Type B pancreatic cell (in vitro differentiated cells): Measurements from ENCODE around the gene ELOF1. TPM values are rescaled to one million over a fixed set of nuclear protein-coding genes. Genes with fewer than 3 reads are reported as not detected.

ENCODE experiments used
- DNase-seq: peaks from one replicate; pipeline ENCODE4 v3.0.0; 2021; ENCODE audit warnings: mixed read lengths; ENCODE audit not compliant: unreplicated experiment; ENCODE audit errors: extremely low spot score
- H3K27ac Mint-ChIP-seq: 2 replicates; pipeline ENCODE4 v1.8.0; 2021; ENCODE audit warnings: mild to moderate bottlenecking, mixed read lengths
- H3K27me3 Mint-ChIP-seq: 2 replicates; pipeline ENCODE4 v1.8.0; 2021; ENCODE audit warnings: mixed read lengths
- H3K36me3 Mint-ChIP-seq: 2 replicates; pipeline ENCODE4 v1.8.0; 2021; ENCODE audit warnings: mixed read lengths
- H3K4me1 Mint-ChIP-seq: one replicate; pipeline ENCODE4 v1.8.0; 2021; ENCODE audit warnings: mixed read lengths; ENCODE audit not compliant: unreplicated experiment
- H3K4me3 Mint-ChIP-seq: 2 replicates; pipeline ENCODE4 v1.8.0; 2021; ENCODE audit warnings: mild to moderate bottlenecking, mixed read lengths
- H3K9me3 Mint-ChIP-seq: 2 replicates; pipeline ENCODE4 v1.8.0; 2021; ENCODE audit warnings: mixed read lengths
- CTCF ChIP-seq: fragments of 200-600 bp; sonication (generic); conservative IDR thresholded peaks from 2 replicates; pipeline ENCODE4 v1.5.0; 2021; ENCODE audit warnings: antibody characterized with exemption, mild to moderate bottlenecking
- total RNA-seq: library from RNA; stranded (reverse); gene quantifications from 2 replicates; pipeline ENCODE4 v1.2.1, GENCODE V29; 2021; ENCODE audit warnings: low replicate concordance

Gene ELOF1
- total RNA-seq, 1 donor from 2014 or later = 57.1 TPM

- Mint-ChIP-seq H3K4me3 (no peak overlapping the region), H3K27ac (no peak overlapping the region), H3K4me1 (peaks cover 8% of the 10 kb centered on the region), H3K27me3 (peaks cover 6% of the 10 kb centered on the region), H3K9me3 (no peaks in the 10 kb centered on the region), H3K36me3 (no peaks in the 10 kb centered on the region)
- TF ChIP-seq CTCF = no peak
- DNase-seq = no peak
Observed at GRCh38 chr19:11586331-11586730, 27.3 kb upstream of the ELOF1 start.

GRCh38 chr19:11581740-11582139 is 22.7 kb upstream of the ELOF1 start:
- TF ChIP-seq CTCF = no peak
- DNase-seq = no peak
- no peaks in the 10 kb centered on the region for H3K36me3 Mint-ChIP-seq
- H3K4me3 Mint-ChIP-seq = no peak overlapping the region
- H3K9me3 Mint-ChIP-seq = no peaks in the 10 kb centered on the region
- no peak overlapping the region for H3K27ac Mint-ChIP-seq
- peaks cover 10% of the 10 kb centered on the region for H3K4me1 Mint-ChIP-seq
- peaks cover 12% of the 10 kb centered on the region for H3K27me3 Mint-ChIP-seq

- peaks cover 12% of the 10 kb centered on the region for H3K27me3 Mint-ChIP-seq
- H3K9me3 Mint-ChIP-seq = no peaks in the 10 kb centered on the region
- H3K4me1 Mint-ChIP-seq = peaks cover 10% of the 10 kb centered on the region
- no peak for TF ChIP-seq CTCF
- DNase-seq = no peak
- no peak overlapping the region for H3K4me3 Mint-ChIP-seq
- H3K36me3 Mint-ChIP-seq = no peaks in the 10 kb centered on the region
- H3K27ac Mint-ChIP-seq = no peak overlapping the region
Observed at GRCh38 chr19:11580116-11580515, 21.1 kb upstream of the ELOF1 start.

- Mint-ChIP-seq H3K4me1 (peaks cover 10% of the 10 kb centered on the region), H3K4me3 (no peak overlapping the region), H3K27me3 (peaks cover 12% of the 10 kb centered on the region), H3K9me3 (no peaks in the 10 kb centered on the region), H3K27ac (no peak overlapping the region), H3K36me3 (no peaks in the 10 kb centered on the region)
- no peak for DNase-seq
- TF ChIP-seq CTCF = no peak
Observed at GRCh38 chr19:11578258-11579142, 19.5 kb upstream of the ELOF1 start.

GRCh38 chr19:11577451-11578257 is 18.6 kb upstream of the ELOF1 start, which contains the start of gene ACP5:
Gene ACP5, minus strand, starts transcription at chr19:11577645. Its CDS starts 328 bp downstream, at chr19:11577317.
- H3K27me3 Mint-ChIP-seq = peaks cover 12% of the 10 kb centered on the region
- peaks cover 10% of the 10 kb centered on the region for H3K4me1 Mint-ChIP-seq
- DNase-seq = no peak
- no peak within 1 kb of the TSS for H3K27ac Mint-ChIP-seq
- no peak within 1 kb of the TSS for H3K4me3 Mint-ChIP-seq
- H3K9me3 Mint-ChIP-seq = no peaks in the 10 kb centered on the region
- no peak for TF ChIP-seq CTCF
- no peaks in the 10 kb centered on the region for H3K36me3 Mint-ChIP-seq
